ENCODE measurements around the gene CST6. TPM values are rescaled to one million over a fixed set of nuclear protein-coding genes. Genes with fewer than 3 reads are reported as not detected.

CST6 gene
- total RNA-seq, 4 donors from 2014 or later, result 7.1 to 53.1 (median 30.6) TPM

DNA sequence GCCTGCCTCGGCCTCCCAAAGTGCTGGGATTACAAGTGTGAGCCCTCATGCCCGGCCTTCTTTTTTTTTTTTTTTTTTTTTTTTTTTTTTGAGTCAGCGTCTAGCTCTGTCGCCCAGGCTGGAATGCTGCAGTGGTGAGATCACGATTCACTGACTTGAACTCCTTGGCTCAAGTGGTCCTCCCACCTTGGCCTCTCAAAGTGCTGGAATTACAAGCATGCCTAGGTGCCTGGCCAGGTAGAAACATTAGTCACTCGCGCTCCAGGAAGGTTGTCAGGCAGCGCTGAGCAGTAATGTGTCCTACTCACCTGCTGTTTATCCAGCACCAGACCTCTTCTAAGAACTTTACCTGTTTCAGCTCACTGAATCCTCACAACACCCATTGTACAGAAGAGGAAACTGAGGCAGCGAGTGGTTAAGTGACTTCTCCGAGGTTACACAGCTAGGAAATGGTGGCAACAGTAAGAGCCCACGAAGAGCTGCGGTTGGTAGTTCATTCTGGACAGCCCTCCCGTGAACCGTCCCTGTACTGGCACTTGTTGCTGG, 496 bp upstream of the CST6 start:
- Histone ChIP-seq H3K36me3 (no peaks in the 10 kb centered on the region), H3K4me3 (replicated peaks in 1 of 3) (no peak overlapping the region), H3K27me3 (no peaks in the 10 kb centered on the region), H3K27ac (peak overlapping the region; percentile 91 to 94 (median 93)), H3K4me1 (peaks cover 12 to 39% of the 10 kb centered on the region in 2 donors), H3K9me3 (no peaks in the 10 kb centered on the region)
- intact Hi-C loops (cut with DNase I), result no loop called here
- WGBS, 2 donors, result 22 to 26% methylated on average over 10 to 12 of the region's 14 CpGs
- DNase-seq, result peak; percentile 98
- TF ChIP-seq, protein P1, sequence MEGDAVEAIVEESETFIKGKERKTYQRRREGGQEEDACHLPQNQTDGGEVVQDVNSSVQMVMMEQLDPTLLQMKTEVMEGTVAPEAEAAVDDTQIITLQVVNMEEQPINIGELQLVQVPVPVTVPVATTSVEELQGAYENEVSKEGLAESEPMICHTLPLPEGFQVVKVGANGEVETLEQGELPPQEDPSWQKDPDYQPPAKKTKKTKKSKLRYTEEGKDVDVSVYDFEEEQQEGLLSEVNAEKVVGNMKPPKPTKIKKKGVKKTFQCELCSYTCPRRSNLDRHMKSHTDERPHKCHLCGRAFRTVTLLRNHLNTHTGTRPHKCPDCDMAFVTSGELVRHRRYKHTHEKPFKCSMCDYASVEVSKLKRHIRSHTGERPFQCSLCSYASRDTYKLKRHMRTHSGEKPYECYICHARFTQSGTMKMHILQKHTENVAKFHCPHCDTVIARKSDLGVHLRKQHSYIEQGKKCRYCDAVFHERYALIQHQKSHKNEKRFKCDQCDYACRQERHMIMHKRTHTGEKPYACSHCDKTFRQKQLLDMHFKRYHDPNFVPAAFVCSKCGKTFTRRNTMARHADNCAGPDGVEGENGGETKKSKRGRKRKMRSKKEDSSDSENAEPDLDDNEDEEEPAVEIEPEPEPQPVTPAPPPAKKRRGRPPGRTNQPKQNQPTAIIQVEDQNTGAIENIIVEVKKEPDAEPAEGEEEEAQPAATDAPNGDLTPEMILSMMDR (IDR thresholded peaks at IDR 0.05), result peak in 1 of 6 experiments; percentile 9
- TF ChIP-seq POLR2A (IDR thresholded peaks at IDR 0.05), result peak in 1 of 2 donors; percentile 58

DNA sequence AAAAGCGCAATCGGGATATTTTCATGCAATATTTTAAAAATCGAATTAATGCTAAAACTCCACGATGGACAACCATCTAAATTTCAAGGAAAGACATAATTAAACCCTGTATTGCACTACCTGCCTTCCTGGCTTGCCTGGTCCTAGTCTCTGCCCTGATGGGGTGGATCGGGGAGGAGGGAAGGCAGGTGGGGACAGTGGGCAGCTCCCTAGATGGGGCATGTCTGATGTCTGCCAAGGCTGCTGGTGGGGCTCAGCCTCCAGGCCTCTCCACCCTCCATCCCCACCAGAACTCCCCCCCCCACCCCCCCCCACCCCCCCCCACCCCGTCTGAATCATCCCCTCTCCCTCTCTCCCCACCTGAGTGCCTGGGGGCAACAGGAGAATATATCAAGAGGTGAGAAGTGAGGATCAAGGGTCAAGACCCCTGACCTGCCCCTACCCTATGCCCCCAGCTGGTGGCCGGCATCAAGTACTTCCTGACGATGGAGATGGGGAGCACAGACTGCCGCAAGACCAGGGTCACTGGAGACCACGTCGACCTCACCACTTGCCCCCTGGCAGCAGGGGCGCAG, 650 bp downstream of the CST6 start:
- H3K4me1 ChIP-seq, result peaks cover 12 to 39% of the 10 kb centered on the region in 2 donors
- H3K27me3 ChIP-seq, result no peaks in the 10 kb centered on the region
- intact Hi-C loops (cut with DNase I), result no loop called here
- H3K27ac ChIP-seq, result peak overlapping the region; percentile 91 to 94 (median 93)
- WGBS, 2 donors, result 53 to 55% methylated on average over 12 of the region's 12 CpGs
- H3K9me3 ChIP-seq, result no peaks in the 10 kb centered on the region
- no peak for TF ChIP-seq POLR2A (IDR thresholded peaks at IDR 0.05)
- TF ChIP-seq, protein P1 (IDR thresholded peaks at IDR 0.05), result no peak
- DNase-seq, result no peak
- H3K36me3 ChIP-seq, result no peaks in the 10 kb centered on the region
- no peak overlapping the region for H3K4me3 ChIP-seq (replicated peaks in 1 of 3)

DNA sequence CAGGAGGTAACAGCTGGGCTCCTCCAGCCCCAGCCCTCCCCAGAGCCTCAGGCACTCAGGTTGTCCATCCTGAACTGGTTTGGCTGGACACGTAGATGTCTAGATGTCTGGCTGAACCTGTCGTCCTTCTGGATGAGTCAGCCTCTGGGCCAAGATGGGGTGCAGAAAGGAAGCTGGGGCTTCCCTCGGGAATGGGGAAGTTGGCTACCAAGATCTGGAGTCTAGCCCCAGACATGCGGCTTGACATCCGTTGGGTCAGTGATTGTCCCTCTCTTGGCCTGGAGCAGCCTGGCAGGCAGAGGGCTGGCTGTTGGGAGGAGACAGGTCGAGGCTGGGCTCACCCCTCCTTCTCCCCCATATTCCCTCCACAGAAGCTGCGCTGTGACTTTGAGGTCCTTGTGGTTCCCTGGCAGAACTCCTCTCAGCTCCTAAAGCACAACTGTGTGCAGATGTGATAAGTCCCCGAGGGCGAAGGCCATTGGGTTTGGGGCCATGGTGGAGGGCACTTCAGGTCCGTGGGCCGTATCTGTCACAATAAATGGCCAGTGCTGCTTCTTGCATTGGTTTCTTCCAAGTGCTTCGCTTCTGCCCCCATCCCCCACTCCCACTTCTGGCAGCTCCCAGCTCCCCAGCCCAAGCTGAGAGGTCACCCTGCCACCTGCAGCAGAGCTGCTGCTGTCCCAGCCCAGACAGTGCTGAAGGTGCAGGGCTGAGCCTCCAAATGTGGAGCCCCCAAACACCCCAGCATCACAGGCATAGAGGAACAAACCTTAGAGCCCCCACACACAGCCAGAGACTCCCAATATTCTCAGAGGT, 1.3 kb downstream of the CST6 start:
- Histone ChIP-seq H3K27ac (peak overlapping the region; percentile 23 to 91 (median 29)), H3K4me3 (replicated peaks in 1 of 3) (no peak overlapping the region), H3K36me3 (no peaks in the 10 kb centered on the region), H3K27me3 (no peaks in the 10 kb centered on the region), H3K4me1 (peaks cover 12 to 37% of the 10 kb centered on the region in 2 donors), H3K9me3 (no peaks in the 10 kb centered on the region)
- intact Hi-C loops (cut with DNase I), result no loop called here
- TF ChIP-seq, protein P1 (IDR thresholded peaks at IDR 0.05), result no peak
- no peak for TF ChIP-seq POLR2A (IDR thresholded peaks at IDR 0.05)
- WGBS, 2 donors, result 31 to 36% methylated on average over 10 to 11 of the region's 12 CpGs
- peak; percentile 75 to 79 for DNase-seq

DNA sequence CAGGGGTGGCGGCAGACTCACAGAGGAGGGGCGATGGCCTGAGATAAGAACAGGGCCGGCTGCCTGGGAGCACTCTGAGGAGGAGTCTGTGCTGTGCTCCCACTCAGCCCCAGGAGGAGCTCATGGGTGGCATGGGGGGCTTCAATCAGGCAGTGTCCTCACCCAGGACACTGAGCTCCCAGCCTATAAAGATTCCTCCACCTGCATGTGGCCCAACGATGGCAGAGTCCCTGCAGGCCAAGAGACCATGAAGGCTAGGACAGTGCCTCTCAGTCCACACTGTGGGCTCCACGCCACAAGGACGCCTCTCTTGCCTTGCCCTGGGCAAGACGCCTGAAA, 1.9 kb downstream of the CST6 start:
- WGBS, 2 donors, result 89 to 90% methylated on average over 3 to 7 of the region's 7 CpGs
- Histone ChIP-seq H3K27ac (peak overlapping the region in 1 of 3 donors; percentile 23), H3K4me3 (replicated peaks in 1 of 3) (no peak overlapping the region), H3K27me3 (no peaks in the 10 kb centered on the region), H3K4me1 (peaks cover 12 to 32% of the 10 kb centered on the region in 2 donors), H3K36me3 (no peaks in the 10 kb centered on the region), H3K9me3 (no peaks in the 10 kb centered on the region)
- intact Hi-C loops (cut with DNase I), result no loop called here
- TF ChIP-seq, protein P1 (IDR thresholded peaks at IDR 0.05), result no peak
- DNase-seq, result no peak

All from thyroid gland (tissue), 4 donors.